K562 (cell line): ENCODE data around the gene C6orf163. TPM values are rescaled to one million over a fixed set of nuclear protein-coding genes. Genes with fewer than 3 reads are reported as not detected.
A peak's percentile ranks its signal among the peaks of the same experiment; 100 is the strongest.

Experiments
- BRD4 ChIP-seq: fragments of 200-600 bp; sonication (generic); IDR thresholded peaks from 2 replicates; pipeline ENCODE4 v1.6.1; 2017; ENCODE audit warnings: inconsistent platforms
- CREB5 ChIP-seq: fragments of 250-450 bp; sonication (Bioruptor Pico); IDR thresholded peaks from 2 replicates; pipeline ENCODE4 v1.5.0; 2020; ENCODE audit warnings: mild to moderate bottlenecking
- ETV5 ChIP-seq: sonication (generic); formaldehyde crosslinking; IDR thresholded peaks from 2 replicates; pipeline ENCODE4 v1.4.0; 2020; ENCODE audit warnings: low read depth, mild to moderate bottlenecking, missing genetic modification reagents
- GTF3C2 ChIP-seq: IDR thresholded peaks from 3 replicates; pipeline ENCODE4 v1.6.1; 2011; ENCODE audit warnings: borderline replicate concordance, mild to moderate bottlenecking, moderate library complexity; ENCODE audit not compliant: insufficient read length; ENCODE audit errors: extremely low read depth
- KDM1A ChIP-seq, 2 experiments: fragments of 450-650 bp; IDR thresholded peaks; 2 replicates each; pipeline ENCODE4 v1.6.1; 2016; ENCODE audit warnings: mild to moderate bottlenecking in 2 of 2
- KDM5B ChIP-seq: fragments of 200-600 bp; sonication (generic); IDR thresholded peaks from 2 replicates; pipeline ENCODE4 v1.6.1; 2012; ENCODE audit warnings: low read depth, mild to moderate bottlenecking, moderate library complexity, low read length, control low read depth, inconsistent platforms; ENCODE audit not compliant: insufficient replicate concordance
- MEF2D ChIP-seq: conservative IDR thresholded peaks from 2 replicates; pipeline ENCODE4 v1.6.1; 2016; ENCODE audit warnings: low read depth, missing genetic modification characterization, missing compliant biosample characterization
- NFYB ChIP-seq: IDR thresholded peaks from 2 replicates; pipeline ENCODE4 v1.6.1; 2011; ENCODE audit warnings: mild to moderate bottlenecking, moderate library complexity; ENCODE audit not compliant: insufficient read length; ENCODE audit errors: extremely low read depth
- SMAD1 ChIP-seq: fragments of 150-350 bp; IDR thresholded peaks from 2 replicates; pipeline ENCODE4 v1.6.1; 2014; ENCODE audit warnings: low read length, low read depth; ENCODE audit not compliant: partially characterized antibody
- XRCC4 ChIP-seq: IDR thresholded peaks from one replicate; pipeline ENCODE4 v1.6.1; 2011; ENCODE audit not compliant: insufficient read depth, insufficient read length; ENCODE audit errors: extremely low read depth
- ZFP1 ChIP-seq: fragments of 450-650 bp; formaldehyde crosslinking; IDR thresholded peaks from 2 replicates; pipeline ENCODE4 v1.4.0; 2020; ENCODE audit warnings: mild to moderate bottlenecking, mixed read lengths
- ZNF282 ChIP-seq: sonication (generic); formaldehyde crosslinking; IDR thresholded peaks from 2 replicates; pipeline ENCODE4 v1.8.1; 2023; ENCODE audit warnings: missing genetic modification reagents
- ZNF449 ChIP-seq: fragments of 250-450 bp; sonication (Bioruptor Pico); IDR thresholded peaks from 2 replicates; pipeline ENCODE4 v1.8.0; 2022; ENCODE audit warnings: moderate library complexity, mild to moderate bottlenecking, inconsistent platforms
- ZNF766 ChIP-seq: fragments of 200-800 bp; sonication (Bioruptor generic); conservative IDR thresholded peaks from 2 replicates; pipeline ENCODE4 v1.6.1; 2016; ENCODE audit warnings: missing genetic modification characterization, missing compliant biosample characterization
- polyA plus RNA-seq, 8 experiments: library from polyadenylated mRNA; depleted of rRNA in 4 of 8; stranded (reverse) in 5 of 8; unstranded in 3 of 8; fragments of >200 nt; fragmentation: Nextera tagmentation in 2 of 8; fragmentation: Illumina TruSeq in 1 of 8; extraction: Ambion mirVana in 2 of 8; extraction: Trizol in 1 of 8; gene quantifications; 2 replicates each; pipeline versions ENCODE4 v1.2.1 to v1.2.3, GENCODE V29; 2011 to 2014; ENCODE audit warnings: inconsistent platforms in 1 of 8, missing spikeins in 1 of 8
- total RNA-seq, 7 experiments: library from RNA; depleted of rRNA in 6 of 7; stranded (reverse); fragments of >200 nt in 6 of 7; fragmentation: Illumina TruSeq in 2 of 7; extraction: Trizol in 2 of 7; gene quantifications; 2 replicates each; pipeline versions ENCODE4 v1.2.1 to v1.2.3, GENCODE V29; 2011 to 2021; ENCODE audit warnings: low replicate concordance in 1 of 7
- TF ChIP-seq, protein P1 (sequence below): fragments of 150-350 bp; IDR thresholded peaks from 2 replicates; pipeline ENCODE4 v1.6.1; 2014; ENCODE audit warnings: low read depth, mild to moderate bottlenecking, low read length, borderline replicate concordance
- TF ChIP-seq, protein P2 (sequence below): sonication (generic); formaldehyde crosslinking; IDR thresholded peaks from 2 replicates; pipeline ENCODE4 v1.8.1; 2023; ENCODE audit warnings: mild to moderate bottlenecking, missing genetic modification reagents

The C6orf163 gene
- total and polyA plus RNA-seq, 9 of the 15 experiments (the other 6 are each of a cell fraction or from before 2014, with no cell fraction given), result 0.67 to 4.7 (median 1.5) TPM

DNA sequence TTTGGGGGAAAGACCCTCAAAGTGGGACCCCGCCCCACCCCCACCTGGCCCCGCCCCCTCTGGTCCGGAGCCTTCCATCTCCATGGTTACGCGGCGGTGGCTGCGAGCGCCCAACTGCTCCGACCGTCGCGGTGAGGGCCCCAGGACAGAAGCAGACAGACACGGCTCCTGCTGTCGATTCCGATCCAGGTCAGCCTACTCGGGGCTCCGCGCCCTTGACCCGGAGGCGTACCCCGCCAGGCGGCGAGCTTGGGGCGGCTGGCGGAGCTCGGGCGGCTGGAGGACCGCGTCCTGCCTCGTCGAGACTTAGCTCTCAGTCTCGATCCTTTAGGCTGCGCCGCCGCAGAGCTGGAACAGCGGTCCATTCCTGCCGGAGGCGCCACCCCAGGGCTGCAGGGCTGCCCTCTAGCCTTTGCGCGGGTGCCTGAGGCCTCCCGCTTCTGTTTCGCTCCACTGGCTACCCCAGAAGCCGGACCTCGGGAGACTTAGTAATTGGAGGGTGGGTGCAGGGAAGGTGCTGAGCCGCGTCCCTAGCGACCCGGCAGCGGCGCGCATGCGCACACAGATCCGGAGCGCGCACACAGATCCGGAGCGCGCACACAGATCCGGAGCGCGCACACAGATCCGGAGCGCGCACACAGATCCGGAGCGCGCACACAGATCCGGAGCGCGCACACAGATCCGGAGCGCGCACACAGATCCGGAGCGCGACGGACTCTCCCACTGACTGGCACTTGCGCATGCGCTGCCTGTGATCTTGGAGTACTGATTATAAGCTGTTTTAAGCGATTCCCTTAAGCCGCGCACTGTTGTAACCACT lies 63.5 kb downstream of the C6orf163 start, which contains the start of gene CFAP206 (continued):
- TF ChIP-seq KDM5B (no peak), ZNF449 (no peak), MEF2D (no peak), CREB5 (CRISPR knock-in tag) (no peak), ETV5 (CRISPR knock-in tag) (peak; percentile 72), KDM1A (IDR thresholded peaks at IDR 0.05) (no peak), ZNF766 (peak; percentile 81), GTF3C2 (no peak), SMAD1 (no peak), NFYB (no peak), ZFP1 (CRISPR knock-in tag) (no peak), BRD4 (no peak), ZNF282 (CRISPR knock-in tag) (no peak), XRCC4 (no peak)
- TF ChIP-seq, protein P1, sequence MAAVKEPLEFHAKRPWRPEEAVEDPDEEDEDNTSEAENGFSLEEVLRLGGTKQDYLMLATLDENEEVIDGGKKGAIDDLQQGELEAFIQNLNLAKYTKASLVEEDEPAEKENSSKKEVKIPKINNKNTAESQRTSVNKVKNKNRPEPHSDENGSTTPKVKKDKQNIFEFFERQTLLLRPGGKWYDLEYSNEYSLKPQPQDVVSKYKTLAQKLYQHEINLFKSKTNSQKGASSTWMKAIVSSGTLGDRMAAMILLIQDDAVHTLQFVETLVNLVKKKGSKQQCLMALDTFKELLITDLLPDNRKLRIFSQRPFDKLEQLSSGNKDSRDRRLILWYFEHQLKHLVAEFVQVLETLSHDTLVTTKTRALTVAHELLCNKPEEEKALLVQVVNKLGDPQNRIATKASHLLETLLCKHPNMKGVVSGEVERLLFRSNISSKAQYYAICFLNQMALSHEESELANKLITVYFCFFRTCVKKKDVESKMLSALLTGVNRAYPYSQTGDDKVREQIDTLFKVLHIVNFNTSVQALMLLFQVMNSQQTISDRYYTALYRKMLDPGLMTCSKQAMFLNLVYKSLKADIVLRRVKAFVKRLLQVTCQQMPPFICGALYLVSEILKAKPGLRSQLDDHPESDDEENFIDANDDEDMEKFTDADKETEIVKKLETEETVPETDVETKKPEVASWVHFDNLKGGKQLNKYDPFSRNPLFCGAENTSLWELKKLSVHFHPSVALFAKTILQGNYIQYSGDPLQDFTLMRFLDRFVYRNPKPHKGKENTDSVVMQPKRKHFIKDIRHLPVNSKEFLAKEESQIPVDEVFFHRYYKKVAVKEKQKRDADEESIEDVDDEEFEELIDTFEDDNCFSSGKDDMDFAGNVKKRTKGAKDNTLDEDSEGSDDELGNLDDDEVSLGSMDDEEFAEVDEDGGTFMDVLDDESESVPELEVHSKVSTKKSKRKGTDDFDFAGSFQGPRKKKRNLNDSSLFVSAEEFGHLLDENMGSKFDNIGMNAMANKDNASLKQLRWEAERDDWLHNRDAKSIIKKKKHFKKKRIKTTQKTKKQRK, result no peak
- TF ChIP-seq, protein P2, sequence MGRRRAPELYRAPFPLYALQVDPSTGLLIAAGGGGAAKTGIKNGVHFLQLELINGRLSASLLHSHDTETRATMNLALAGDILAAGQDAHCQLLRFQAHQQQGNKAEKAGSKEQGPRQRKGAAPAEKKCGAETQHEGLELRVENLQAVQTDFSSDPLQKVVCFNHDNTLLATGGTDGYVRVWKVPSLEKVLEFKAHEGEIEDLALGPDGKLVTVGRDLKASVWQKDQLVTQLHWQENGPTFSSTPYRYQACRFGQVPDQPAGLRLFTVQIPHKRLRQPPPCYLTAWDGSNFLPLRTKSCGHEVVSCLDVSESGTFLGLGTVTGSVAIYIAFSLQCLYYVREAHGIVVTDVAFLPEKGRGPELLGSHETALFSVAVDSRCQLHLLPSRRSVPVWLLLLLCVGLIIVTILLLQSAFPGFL (CRISPR knock-in tag), result no peak
